T-cell (primary cell): ENCODE results near the gene C16orf87. TPM values are rescaled to one million over a fixed set of nuclear protein-coding genes. Genes with fewer than 3 reads are reported as not detected.

Experiments
- ATAC-seq, 4 experiments: fragments of 200-7000 bp in 3 of 4; fragments of 150-1000 bp in 1 of 4; cut with Tn5 transposase; replicated peaks in 1 of 4; 1 replicate in 3 of 4; 2 replicates in 1 of 4; pipeline ENCODE4 v1.10.0; 2021; ENCODE audit warnings: moderate library complexity in 3 of 4, mild to moderate bottlenecking in 2 of 4, moderate number of reproducible peaks in 1 of 4
- CTCF ChIA-PET, 2 donors: fragments of 300-600 bp; sonication (Branson Sonifier 250); formaldehyde crosslinking; loops; one replicate each; lab custom pipeline; 2022; ENCODE audit warnings: antibody characterized with exemption in 2 of 2; lab: Charles Lee
- POLR2A ChIA-PET, 2 donors: fragments of 300-600 bp; sonication (Branson Sonifier 250); formaldehyde crosslinking; loops; one replicate each; lab custom pipeline; 2022; ENCODE audit warnings: antibody characterized with exemption in 2 of 2; lab: Charles Lee
- DNase-seq, 35 experiments: peaks; one replicate each; pipeline versions ENCODE4 v3.0.0 to v3.0.0-alpha.2; 2013 to 2023
- H3K27ac ChIP-seq: one replicate; pipeline ENCODE4 v1.5.1; 2013; ENCODE audit warnings: low read length
- H3K27me3 ChIP-seq, 2 experiments: replicated peaks in 1 of 2; 1 replicate in 1 of 2; 2 replicates in 1 of 2; pipeline versions ENCODE4 v1.6.1 to v1.7.0; 2013; ENCODE audit warnings: low read length in 1 of 2, mixed read lengths in 1 of 2; ENCODE audit not compliant: control insufficient read depth in 2 of 2, insufficient read depth in 2 of 2; ENCODE audit errors: extremely low read depth in 1 of 2
- H3K36me3 ChIP-seq, 2 donors: 1 replicate in 1 of 2; 2 replicates in 1 of 2; pipeline versions ENCODE4 v1.6.1 to v1.7.0; 2013; ENCODE audit warnings: low read length in 1 of 2; ENCODE audit not compliant: control insufficient read depth in 2 of 2, insufficient read depth in 1 of 2; ENCODE audit errors: extremely low read depth in 1 of 2
- H3K4me1 ChIP-seq, 2 experiments: 1 replicate in 1 of 2; 2 replicates in 1 of 2; pipeline versions ENCODE4 v1.6.1 to v1.7.0; 2013; ENCODE audit warnings: low read length in 2 of 2, mixed read lengths in 1 of 2; ENCODE audit not compliant: insufficient read depth in 2 of 2, control insufficient read depth in 1 of 2; ENCODE audit errors: extremely low read depth in 1 of 2
- H3K4me3 ChIP-seq, 2 donors: 1 replicate in 1 of 2; 2 replicates in 1 of 2; pipeline versions ENCODE4 v1.5.1 to v1.7.0; 2013; ENCODE audit warnings: mild to moderate bottlenecking in 2 of 2, low read length in 1 of 2, moderate library complexity in 1 of 2; ENCODE audit not compliant: control insufficient read depth in 1 of 2; ENCODE audit errors: extremely low read depth in 1 of 2
- H3K9me3 ChIP-seq: 2 replicates; pipeline ENCODE4 v1.7.0; 2013
- H3K27ac Mint-ChIP-seq, 2 donors: one replicate each; pipeline ENCODE4 v1.8.0; 2020 to 2021; ENCODE audit warnings: mild to moderate bottlenecking in 2 of 2, mixed read lengths in 2 of 2
- H3K27me3 Mint-ChIP-seq, 2 donors: one replicate each; pipeline ENCODE4 v1.8.0; 2021 to 2022; ENCODE audit warnings: mixed read lengths in 2 of 2
- H3K36me3 Mint-ChIP-seq: one replicate; pipeline ENCODE4 v1.8.0; 2021; ENCODE audit warnings: mixed read lengths
- H3K4me1 Mint-ChIP-seq, 3 donors: one replicate each; pipeline ENCODE4 v1.8.0; 2020 to 2022; ENCODE audit warnings: mixed read lengths in 3 of 3, mild to moderate bottlenecking in 1 of 3
- H3K4me3 Mint-ChIP-seq, 3 donors: one replicate each; pipeline ENCODE4 v1.8.0; 2020 to 2022; ENCODE audit warnings: mild to moderate bottlenecking in 3 of 3, mixed read lengths in 3 of 3, moderate library complexity in 3 of 3
- H3K9me3 Mint-ChIP-seq, 3 donors: one replicate each; pipeline ENCODE4 v1.8.0; 2020 to 2022; ENCODE audit warnings: mixed read lengths in 3 of 3
- WGBS: methylation state at CpG from one replicate; pipeline ENCODE4 v1.1.5; 2013; ENCODE audit warnings: missing lambda C conversion rate; ENCODE audit not compliant: insufficient coverage; 5-methylcytosine and 5-hydroxymethylcytosine counted together
- total RNA-seq, 35 experiments: library from RNA in 6 of 35; stranded (reverse) in 6 of 35; fragments of 120-200 nt in 1 of 35; gene quantifications; one replicate each; pipeline versions ENCODE4 v1.2.1 to v1.2.4 and lab custom pipeline; 2013 to 2026

C16orf87 gene
- total RNA-seq, 5 donors from 2014 or later (not counting 1 experiment from before 2014, with no cell fraction given): 5.2 to 15.6 (median 7.2) TPM

GRCh38 chr16:46756772-46757171, 74.2 kb downstream of the C16orf87 start:
- H3K4me3 ChIP-seq: no peak overlapping the region
- ChIA-PET POLR2A (interaction anchor here in 1 of 2 donors (0.6 kb wide), 1 partner anchor 38 kb away, joined by 3 read pairs; no protein-coding TSS in a partner anchor), CTCF (no interaction called here)
- DNase-seq: no peak
- Mint-ChIP-seq H3K4me1 (peaks cover 0 to 6% (median 0%) of the 10 kb centered on the region in 3 donors), H3K9me3 (no peaks in the 10 kb centered on the region), H3K36me3 (no peaks in the 10 kb centered on the region), H3K27me3 (peaks cover 0 to 5% of the 10 kb centered on the region in 2 donors), H3K27ac (no peak overlapping the region), H3K4me3 (no peak overlapping the region)
- no peaks in the 10 kb centered on the region for H3K36me3 ChIP-seq
- no peaks in the 10 kb centered on the region for H3K4me1 ChIP-seq
- ATAC-seq: no peak
- H3K27ac ChIP-seq: no peak overlapping the region
- H3K27me3 ChIP-seq: peaks cover 0 to 23% of the 10 kb centered on the region in 2 experiments
- WGBS: 80% methylated on average over 3 of the region's 11 CpGs
- no peaks in the 10 kb centered on the region for H3K9me3 ChIP-seq

GRCh38 chr16:46753015-46753414, 78.0 kb downstream of the C16orf87 start:
- Histone ChIP-seq H3K9me3 (no peaks in the 10 kb centered on the region), H3K4me1 (no peaks in the 10 kb centered on the region), H3K4me3 (no peak overlapping the region), H3K27me3 (peaks cover 0 to 11% of the 10 kb centered on the region in 2 experiments), H3K36me3 (no peaks in the 10 kb centered on the region), H3K27ac (no peak overlapping the region)
- no CpG with 5 or more reads among the region's 5 CpGs for WGBS
- no peak for ATAC-seq
- no peaks in the 10 kb centered on the region for H3K9me3 Mint-ChIP-seq
- H3K36me3 Mint-ChIP-seq: no peaks in the 10 kb centered on the region
- no peaks in the 10 kb centered on the region for H3K27me3 Mint-ChIP-seq
- CTCF ChIA-PET: no interaction called here
- POLR2A ChIA-PET: no interaction called here
- no peak overlapping the region for H3K4me3 Mint-ChIP-seq
- no peak overlapping the region for H3K27ac Mint-ChIP-seq
- H3K4me1 Mint-ChIP-seq: peaks cover 0 to 6% (median 0%) of the 10 kb centered on the region in 3 donors
- no peak for DNase-seq

- no peak overlapping the region for H3K4me3 Mint-ChIP-seq
- Histone ChIP-seq H3K36me3 (no peaks in the 10 kb centered on the region), H3K27me3 (peaks cover 0 to 9% of the 10 kb centered on the region in 2 experiments), H3K4me1 (no peaks in the 10 kb centered on the region), H3K27ac (no peak overlapping the region), H3K4me3 (no peak overlapping the region), H3K9me3 (no peaks in the 10 kb centered on the region)
- ATAC-seq: no peak
- POLR2A ChIA-PET: no interaction called here
- CTCF ChIA-PET: no interaction called here
- H3K9me3 Mint-ChIP-seq: no peaks in the 10 kb centered on the region
- no peaks in the 10 kb centered on the region for H3K36me3 Mint-ChIP-seq
- DNase-seq: no peak
- WGBS: 93% methylated on average over 5 of the region's 7 CpGs
- H3K27me3 Mint-ChIP-seq: no peaks in the 10 kb centered on the region
- no peak overlapping the region for H3K27ac Mint-ChIP-seq
- peaks cover 0 to 6% (median 0%) of the 10 kb centered on the region in 3 donors for H3K4me1 Mint-ChIP-seq
Observed at GRCh38 chr16:46751381-46751780, 79.6 kb downstream of the C16orf87 start.

- CTCF ChIA-PET: no interaction called here
- H3K36me3 Mint-ChIP-seq: no peaks in the 10 kb centered on the region
- 65% methylated on average over 14 of the region's 20 CpGs for WGBS
- DNase-seq (no peak), ATAC-seq (no peak)
- no peaks in the 10 kb centered on the region for H3K9me3 Mint-ChIP-seq
- Histone ChIP-seq H3K27me3 (peaks cover 0 to 9% of the 10 kb centered on the region in 2 experiments), H3K27ac (no peak overlapping the region), H3K9me3 (no peaks in the 10 kb centered on the region), H3K4me3 (no peak overlapping the region), H3K4me1 (no peaks in the 10 kb centered on the region), H3K36me3 (no peaks in the 10 kb centered on the region)
- POLR2A ChIA-PET: no interaction called here
- H3K27me3 Mint-ChIP-seq: no peaks in the 10 kb centered on the region
- no peak overlapping the region for H3K4me3 Mint-ChIP-seq
- H3K27ac Mint-ChIP-seq: no peak overlapping the region
- H3K4me1 Mint-ChIP-seq: peaks cover 0 to 6% (median 0%) of the 10 kb centered on the region in 3 donors
Observed at GRCh38 chr16:46748775-46749705, 81.9 kb downstream of the C16orf87 start.

GRCh38 chr16:46747777-46748651, 83.0 kb downstream of the C16orf87 start, which contains the start of gene MYLK3:
TSS of gene MYLK3 (minus strand) at chr16:46748344. CDS start at chr16:46748193, 151 bp downstream.
- POLR2A ChIA-PET: no interaction called here
- ATAC-seq: no peak
- WGBS: 85% methylated on average over 22 of the region's 25 CpGs

More at GRCh38 chr16:46747777-46748651, 83.0 kb downstream of the C16orf87 start, which contains the start of gene MYLK3:
- no peaks in the 10 kb centered on the region for H3K36me3 ChIP-seq
- CTCF ChIA-PET: no interaction called here
- Mint-ChIP-seq H3K9me3 (no peaks in the 10 kb centered on the region), H3K27me3 (no peaks in the 10 kb centered on the region), H3K27ac (no peak within 1 kb of the TSS), H3K4me3 (no peak within 1 kb of the TSS), H3K4me1 (peaks cover 5 to 8% (median 6%) of the 10 kb centered on the region in 3 donors), H3K36me3 (no peaks in the 10 kb centered on the region)
- peaks cover 0 to 3% of the 10 kb centered on the region in 2 experiments for H3K4me1 ChIP-seq
- no peak within 1 kb of the TSS for H3K27ac ChIP-seq
- H3K9me3 ChIP-seq: no peaks in the 10 kb centered on the region
- H3K4me3 ChIP-seq: no peak within 1 kb of the TSS
- peaks cover 0 to 9% of the 10 kb centered on the region in 2 experiments for H3K27me3 ChIP-seq
- no peak for DNase-seq
